GM19238 (cell line): ENCODE measurements around the gene NFAM1.

Experiments
- DNase-seq: peaks from one replicate; pipeline ENCODE4 v3.0.0; 2011; ENCODE audit warnings: low spot score; ENCODE audit not compliant: insufficient read length

The NFAM1 gene

GRCh38 chr22:42439821-42440674, 7.8 kb upstream of the NFAM1 start:
- DNase-seq: no peak

DNA sequence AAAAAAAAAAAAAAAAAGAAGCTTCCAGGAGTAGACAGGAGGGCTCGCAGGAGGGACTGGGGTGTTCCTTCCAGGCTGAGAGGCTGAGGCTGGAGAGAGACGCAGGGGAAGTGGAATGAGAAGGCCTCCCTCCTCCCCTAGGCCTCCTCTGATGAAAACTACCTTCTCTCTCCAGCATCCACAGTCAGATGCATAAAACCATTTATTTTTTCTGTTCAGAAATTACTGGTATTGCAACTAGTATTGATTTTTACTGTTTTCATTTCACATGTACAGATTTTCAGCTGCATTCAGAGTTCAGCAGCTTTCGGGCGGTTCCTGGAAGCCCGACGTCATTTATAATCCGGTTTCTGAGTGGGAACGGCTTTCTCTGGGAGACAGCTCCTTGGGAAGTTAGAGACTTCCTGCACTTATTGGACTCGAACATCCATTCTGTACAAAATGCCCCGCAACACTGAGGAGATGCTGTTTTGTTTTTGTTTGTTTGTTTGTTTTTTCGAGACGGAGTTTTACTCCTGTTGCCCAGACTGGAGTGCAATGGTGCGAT, 6.9 kb upstream of the NFAM1 start:
- no peak for DNase-seq

DNA sequence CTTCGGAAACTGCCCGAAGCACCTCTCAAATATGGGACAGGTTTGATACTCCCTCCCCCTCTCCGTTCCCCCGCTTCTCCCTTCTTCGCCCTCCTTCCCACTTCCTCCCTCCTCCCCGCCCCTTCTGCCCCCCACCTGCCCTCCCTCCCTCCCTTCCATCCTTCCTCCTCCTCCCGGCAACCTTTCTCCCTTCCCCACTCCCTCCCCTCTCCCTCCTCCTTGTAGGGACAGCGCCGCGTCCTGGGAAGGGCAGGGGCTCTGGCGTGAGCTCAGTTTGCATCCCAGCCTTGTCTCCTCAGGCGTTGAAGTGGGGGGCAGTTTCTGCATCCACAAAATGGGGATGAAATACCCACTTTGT, 6.1 kb upstream of the NFAM1 start:
- DNase-seq: no peak

- DNase-seq: peak; percentile 81
These were observed 5.5 kb upstream of the NFAM1 start for GRCh38 chr22:42437488-42438292.

GRCh38 chr22:42436404-42436803, 4.2 kb upstream of the NFAM1 start:
- no peak for DNase-seq

DNA sequence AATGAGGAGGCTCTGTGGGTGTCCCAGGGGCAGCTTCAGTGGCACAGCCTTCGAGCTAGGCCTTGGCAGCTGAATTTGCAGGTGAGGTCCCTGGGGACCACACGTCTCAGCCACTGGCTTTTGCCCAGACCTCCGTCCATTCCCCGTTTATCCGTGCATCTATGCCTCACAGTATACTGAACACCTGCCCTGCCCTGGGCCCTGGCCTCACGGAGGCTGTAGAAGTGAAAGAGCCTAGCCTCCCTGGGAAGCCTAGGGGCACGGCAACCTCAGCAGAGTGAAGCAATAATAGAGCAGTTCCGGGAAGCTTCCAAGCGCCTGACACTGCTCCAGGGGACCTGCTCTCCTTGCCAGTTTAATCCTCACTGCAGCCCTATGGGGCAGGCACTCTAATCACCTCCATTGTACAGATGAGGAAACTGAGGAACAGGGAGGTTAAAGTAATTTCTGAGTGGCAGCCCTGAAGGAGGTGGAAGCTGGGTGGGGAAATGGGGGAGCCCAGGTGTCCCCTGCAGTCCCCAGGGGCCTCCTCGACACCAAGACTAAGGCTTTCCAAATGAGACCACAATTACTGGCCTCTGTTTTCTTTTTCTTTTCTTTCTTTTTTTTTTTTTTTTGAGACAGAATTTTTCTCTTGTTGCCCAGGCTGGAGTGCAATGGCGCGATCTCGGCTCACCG, 2.7 kb upstream of the NFAM1 start:
- DNase-seq: no peak

DNA sequence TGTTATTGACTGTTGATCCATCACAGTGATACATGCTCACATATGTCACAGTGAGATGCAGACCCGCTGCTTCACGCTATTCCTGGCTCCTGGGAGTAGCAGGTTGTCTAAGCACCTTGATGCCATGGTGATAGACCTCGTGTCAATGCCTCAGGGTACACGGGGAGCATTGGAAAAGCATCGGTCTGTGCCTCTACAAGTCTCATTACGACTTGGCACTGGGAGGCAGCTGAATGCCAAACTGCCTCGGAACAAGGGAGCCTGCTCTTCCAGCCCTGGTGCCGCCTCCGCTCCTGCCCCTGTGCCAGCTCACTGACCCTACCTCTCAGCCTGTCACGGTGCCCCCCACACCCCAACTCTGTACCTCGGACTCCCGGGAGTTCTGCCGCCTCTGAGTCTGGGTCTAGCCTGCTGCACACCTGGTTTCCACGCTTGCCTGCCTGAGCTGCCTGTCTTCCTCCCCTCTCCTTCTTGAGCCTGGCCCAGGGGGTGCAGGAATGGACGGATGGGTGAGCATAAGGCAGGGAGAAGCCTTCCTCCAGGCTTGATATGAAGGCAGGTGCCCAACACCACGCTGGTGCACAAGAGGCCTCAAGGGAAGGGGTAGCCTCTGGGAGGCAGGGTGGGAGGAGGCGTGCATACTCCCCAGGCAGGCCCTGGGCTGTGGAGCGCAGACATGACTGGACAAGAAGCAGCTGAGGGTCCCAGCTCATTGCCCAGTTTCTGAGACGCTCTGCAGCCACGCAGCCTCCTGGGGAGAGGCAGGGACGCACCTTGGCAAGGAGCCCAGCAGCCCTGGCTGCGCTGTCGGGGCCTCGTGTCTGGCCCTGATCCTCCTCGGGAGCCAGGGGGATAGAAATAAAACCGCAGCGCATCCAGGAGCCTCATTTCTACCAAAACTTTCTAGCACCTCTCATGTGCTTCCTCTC, 1.8 kb upstream of the NFAM1 start:
- no peak for DNase-seq

DNA sequence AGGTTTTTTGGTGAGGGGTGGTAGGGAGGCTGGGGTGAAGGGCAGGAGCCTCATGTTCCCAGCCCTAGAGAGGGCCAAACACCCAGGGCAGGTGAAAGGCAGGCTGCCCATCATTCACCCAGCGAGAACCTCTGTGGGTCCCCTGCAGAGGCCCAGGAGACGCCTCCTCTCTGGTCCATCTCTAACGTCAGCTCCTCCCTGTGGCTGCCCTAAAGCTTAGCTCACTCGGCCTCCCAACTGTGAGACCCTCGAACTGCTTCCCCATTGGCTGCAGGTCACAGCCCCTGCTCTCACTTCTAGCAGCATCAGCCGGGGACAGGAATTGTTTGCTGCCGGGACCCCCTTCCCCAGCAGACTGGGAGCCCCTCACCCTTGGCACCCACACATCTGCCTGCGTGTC, 615 bp upstream of the NFAM1 start:
- no peak for DNase-seq

DNA sequence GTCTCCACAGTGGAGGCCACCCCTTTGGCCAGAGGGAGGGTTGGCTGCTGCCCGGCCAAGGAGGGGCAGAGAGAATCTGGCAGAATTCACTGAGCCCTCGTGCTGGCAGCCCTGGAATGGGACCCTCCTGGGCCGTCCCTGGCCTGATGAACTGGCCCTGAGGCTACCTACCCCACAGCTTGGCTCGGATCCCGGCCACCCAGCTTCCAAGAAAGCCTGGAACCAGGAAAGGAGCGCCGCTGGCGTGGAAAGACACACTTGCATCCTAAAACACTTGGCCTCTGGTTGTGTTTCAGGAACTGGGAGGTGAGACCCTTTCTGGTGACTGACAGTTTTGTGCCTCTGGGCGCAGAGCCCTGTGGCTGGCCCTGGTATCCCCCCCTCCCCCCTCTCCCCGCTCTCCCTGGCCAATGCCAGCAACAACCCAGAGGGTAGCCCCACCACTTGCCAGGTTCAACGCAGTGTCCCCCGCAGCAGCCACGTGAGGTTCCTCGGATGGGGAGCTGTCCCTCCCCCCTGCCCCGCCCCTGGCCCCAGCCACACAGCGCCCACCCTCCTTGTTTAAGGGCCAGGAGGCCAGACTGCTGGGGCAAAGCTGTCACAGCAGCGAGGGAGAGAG, 693 bp downstream of the NFAM1 start:
- DNase-seq: no peak

GRCh38 chr22:42430528-42431125, 1.6 kb downstream of the NFAM1 start:
- DNase-seq: no peak

GRCh38 chr22:42428760-42429159, 3.4 kb downstream of the NFAM1 start:
- no peak for DNase-seq

DNA sequence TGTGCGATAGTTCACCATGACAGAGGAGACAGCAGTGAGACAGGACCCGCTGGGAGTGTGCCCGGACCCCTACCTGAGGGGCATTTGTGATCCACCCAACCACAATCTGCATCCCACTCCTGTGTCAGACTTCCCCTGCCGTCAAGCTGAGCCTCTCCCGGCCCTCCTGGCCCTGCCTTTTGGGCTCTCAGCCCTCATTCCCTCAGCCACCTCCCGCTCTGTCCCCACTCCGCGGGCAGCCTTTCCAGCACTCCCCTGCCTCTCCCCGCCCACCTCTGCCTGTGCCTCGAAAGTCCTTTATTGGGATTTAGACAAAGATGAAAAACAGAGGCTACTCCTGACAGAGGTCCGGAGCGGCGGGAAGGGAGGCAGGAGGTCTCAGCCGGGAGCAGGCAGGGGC, 4.2 kb downstream of the NFAM1 start:
- no peak for DNase-seq

- DNase-seq: no peak
These were observed 5.0 kb downstream of the NFAM1 start for GRCh38 chr22:42427167-42427566.

GRCh38 chr22:42425989-42426355, 6.2 kb downstream of the NFAM1 start:
- no peak for DNase-seq

DNA sequence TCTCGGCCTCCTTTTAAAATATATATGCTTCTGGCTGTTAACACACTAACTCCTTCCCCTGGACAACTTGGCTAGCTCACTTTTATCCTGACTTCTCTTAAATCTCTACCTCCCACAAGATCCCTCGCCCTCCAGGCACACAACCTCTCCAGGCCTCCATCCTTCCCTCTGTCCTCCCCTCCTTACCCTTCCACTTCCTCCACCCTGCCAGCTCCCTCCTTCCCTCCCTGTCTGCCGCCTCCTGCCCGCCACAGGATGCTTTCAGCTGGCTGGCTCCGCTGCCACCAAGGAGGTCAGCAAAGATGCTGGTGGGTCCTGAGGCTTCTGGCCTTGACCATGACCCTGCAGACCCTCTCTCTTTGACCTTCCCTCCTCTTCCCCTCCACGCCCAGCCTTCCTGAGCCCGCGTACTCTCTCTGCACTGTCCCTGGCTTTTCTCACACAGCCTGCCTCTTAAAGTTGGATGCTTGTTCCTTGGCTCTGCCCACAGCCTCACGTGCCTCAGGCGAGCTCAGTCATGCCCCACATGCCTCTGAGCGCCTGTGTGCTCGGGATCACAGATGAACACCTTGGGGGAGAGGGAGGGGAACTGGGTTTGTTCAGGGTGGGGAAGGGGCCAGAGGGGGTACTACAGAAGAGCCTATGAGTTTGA, 6.7 kb downstream of the NFAM1 start:
- DNase-seq: no peak

DNA sequence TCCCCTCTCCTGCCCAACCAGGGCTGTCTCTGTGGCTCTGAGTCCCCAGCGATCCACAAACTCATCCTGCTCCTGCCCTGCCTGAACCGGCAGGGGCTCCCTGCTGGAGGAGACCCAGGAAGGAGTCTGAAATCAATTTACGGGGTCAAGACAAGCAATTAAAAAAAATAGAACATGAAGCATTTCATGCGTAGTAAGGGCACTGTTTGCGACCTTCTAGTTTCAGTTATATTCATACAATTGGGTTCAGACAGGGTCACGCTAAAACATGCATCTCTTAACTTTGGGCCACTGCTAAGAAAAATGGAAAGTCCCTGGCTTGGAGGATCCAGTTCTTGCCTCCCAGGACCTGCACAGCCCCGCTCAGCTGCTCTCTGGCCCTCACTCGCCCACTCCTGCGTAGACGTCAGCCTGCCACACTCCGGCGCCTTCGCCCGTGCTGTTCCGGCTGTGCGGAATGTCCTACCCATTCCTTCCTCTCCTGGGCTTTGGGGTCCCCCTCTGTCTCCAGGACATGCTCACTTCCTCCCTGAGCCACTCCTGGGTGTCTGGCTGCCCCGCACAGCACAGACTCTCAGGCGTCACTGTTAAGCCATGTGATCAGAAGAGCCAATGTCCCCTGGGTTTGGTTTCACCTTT, 12.8 kb downstream of the NFAM1 start:
- peak; percentile 38 for DNase-seq

- DNase-seq: no peak
These were observed 13.4 kb downstream of the NFAM1 start for GRCh38 chr22:42418811-42419242.

- no peak for DNase-seq
These were observed 14.4 kb downstream of the NFAM1 start for GRCh38 chr22:42417645-42418305.
